GM20431 (cell line): ENCODE results near the gene KIAA1549.
"Not testable (repeated sequence)": the region's sequence is repeated elsewhere in the genome, so short reads cannot be mapped to it uniquely, and the experiment has no call there.

ENCODE experiments used
- in situ Hi-C: fragments of 300-500 bp; cut with MseI, MboI; formaldehyde crosslinking; loops from one replicate; pipeline ENCODE4 v1.15.0; 2020; ENCODE audit warnings: low sequenced_read_pairs; ENCODE audit not compliant: unreplicated experiment

The KIAA1549 gene

GRCh38 chr7:138948403-138948802 is 32.8 kb downstream of the KIAA1549 start:
- in situ Hi-C loops = no loop called here

GRCh38 chr7:138945821-138946220 is 35.4 kb downstream of the KIAA1549 start:
- in situ Hi-C loops = no loop called here

- in situ Hi-C loops = no loop called here
These were observed 36.0 kb downstream of the KIAA1549 start for GRCh38 chr7:138945154-138945553.

GRCh38 chr7:138944592-138944991 is 36.6 kb downstream of the KIAA1549 start:
- in situ Hi-C loops = no loop called here

GRCh38 chr7:138943061-138943460 is 38.1 kb downstream of the KIAA1549 start:
- in situ Hi-C loops = no loop called here

- in situ Hi-C loops = no loop called here
These were observed 39.6 kb downstream of the KIAA1549 start for GRCh38 chr7:138941545-138941944.

GRCh38 chr7:138940602-138941001 is 40.6 kb downstream of the KIAA1549 start:
- in situ Hi-C loops = not testable (repeated sequence)

GRCh38 chr7:138937484-138937883 is 43.7 kb downstream of the KIAA1549 start:
- in situ Hi-C loops = no loop called here

GRCh38 chr7:138935465-138936011 is 45.7 kb downstream of the KIAA1549 start:
- in situ Hi-C loops = no loop called here

- in situ Hi-C loops = no loop called here
These were observed 46.3 kb downstream of the KIAA1549 start for GRCh38 chr7:138934861-138935260.

GRCh38 chr7:138934367-138934766 is 46.8 kb downstream of the KIAA1549 start:
- in situ Hi-C loops = no loop called here

GRCh38 chr7:138932870-138933269 is 48.3 kb downstream of the KIAA1549 start:
- in situ Hi-C loops = no loop called here

- in situ Hi-C loops = no loop called here
These were observed 48.8 kb downstream of the KIAA1549 start for GRCh38 chr7:138932427-138932826.

- in situ Hi-C loops = no loop called here
These were observed 51.2 kb downstream of the KIAA1549 start for GRCh38 chr7:138929969-138930368.

GRCh38 chr7:138926241-138926612 is 55.0 kb downstream of the KIAA1549 start:
- in situ Hi-C loops = no loop called here

GRCh38 chr7:138924501-138925225 is 56.5 kb downstream of the KIAA1549 start:
- in situ Hi-C loops = no loop called here

GRCh38 chr7:138921277-138921676 is 59.9 kb downstream of the KIAA1549 start:
- in situ Hi-C loops = no loop called here

- in situ Hi-C loops = no loop called here
These were observed 61.3 kb downstream of the KIAA1549 start for GRCh38 chr7:138919911-138920310.

GRCh38 chr7:138919216-138919615 is 62.0 kb downstream of the KIAA1549 start:
- in situ Hi-C loops = no loop called here

- in situ Hi-C loops = no loop called here
These were observed 62.4 kb downstream of the KIAA1549 start for GRCh38 chr7:138918756-138919155.

GRCh38 chr7:138918176-138918575 is 63.0 kb downstream of the KIAA1549 start:
- in situ Hi-C loops = no loop called here

GRCh38 chr7:138917771-138918170 is 63.4 kb downstream of the KIAA1549 start:
- in situ Hi-C loops = no loop called here
